Stimulated activated CD8-positive, alpha-beta memory T cell treated with anti-CD3 and anti-CD28 coated beads, Interleukin-2, amount 100 ng/mL, for 48 hours (primary cell): Measurements from ENCODE around the gene MAN1A1.

Experiments used
- DNase-seq, 2 donors: peaks; one replicate each; pipeline ENCODE4 v3.0.0-alpha.2; 2020; ENCODE audit warnings: low read depth in 2 of 2

The MAN1A1 gene

DNA sequence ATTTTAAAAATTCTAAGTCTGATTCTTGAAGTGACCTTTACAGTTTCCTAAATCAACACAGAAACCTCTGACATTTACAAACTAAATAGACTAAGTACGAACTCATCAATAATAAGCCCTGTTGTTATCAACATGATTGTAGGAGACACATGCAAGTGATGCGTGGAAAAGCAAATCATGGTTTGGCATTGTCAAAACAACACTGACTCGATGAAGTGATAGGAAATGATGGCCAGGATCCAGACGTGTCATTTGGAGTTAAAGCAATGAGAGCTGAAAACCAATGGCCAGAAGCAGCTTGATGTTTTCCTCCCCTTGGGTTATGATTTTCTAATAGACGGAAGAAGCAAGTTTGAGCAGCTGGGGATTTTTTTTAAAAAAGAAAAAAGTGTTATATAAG is 153.7 kb downstream of the MAN1A1 start:
- DNase-seq, result no peak

DNA sequence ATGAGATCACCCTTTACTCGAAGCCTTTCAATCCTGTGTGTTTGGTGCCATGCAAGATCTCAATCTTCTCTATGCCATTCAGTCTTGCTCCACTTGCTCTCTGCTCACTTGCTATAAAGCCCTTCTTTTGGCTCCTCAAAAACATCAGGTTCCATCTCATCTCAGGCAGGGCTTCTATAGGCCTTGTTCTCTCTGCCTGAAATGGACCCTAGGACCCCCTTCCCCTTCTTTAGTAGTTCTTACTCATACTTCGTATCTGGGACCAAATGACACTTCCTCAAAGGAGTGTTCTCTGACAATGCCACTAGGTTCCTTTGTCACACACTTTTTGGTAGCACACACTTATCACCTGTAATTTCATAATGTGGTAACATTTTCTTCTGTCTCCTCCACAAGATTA is 154.4 kb downstream of the MAN1A1 start:
- no peak for DNase-seq

GRCh38 chr6:119193707-119194106 is 155.9 kb downstream of the MAN1A1 start:
- DNase-seq, result no peak

DNA sequence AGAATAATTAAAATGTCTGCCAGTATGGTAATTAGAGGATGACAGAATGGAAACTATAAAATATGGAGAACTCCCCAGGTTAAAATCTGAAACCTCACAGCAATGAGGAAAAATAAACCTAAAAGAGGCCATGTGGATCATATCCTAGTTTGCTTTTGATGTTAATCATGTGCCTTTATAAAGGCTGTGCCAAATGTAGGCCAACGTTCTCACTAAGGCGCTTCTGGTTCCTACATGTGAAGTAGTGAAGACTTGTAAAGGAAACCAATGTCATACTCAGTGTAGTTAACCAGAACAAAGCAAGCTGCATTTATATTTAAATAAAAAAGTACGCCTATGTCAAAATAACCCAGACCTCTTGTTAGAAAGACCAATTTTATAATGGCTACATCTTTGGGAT is 157.4 kb downstream of the MAN1A1 start:
- no peak for DNase-seq

GRCh38 chr6:119190176-119190575 is 159.4 kb downstream of the MAN1A1 start:
- DNase-seq, result no peak

- no peak for DNase-seq
These were observed 160.1 kb downstream of the MAN1A1 start for GRCh38 chr6:119189498-119189897.

GRCh38 chr6:119187596-119187995 is 162.0 kb downstream of the MAN1A1 start:
- no peak for DNase-seq

- no peak for DNase-seq
These were observed 163.1 kb downstream of the MAN1A1 start for GRCh38 chr6:119186490-119186889.

DNA sequence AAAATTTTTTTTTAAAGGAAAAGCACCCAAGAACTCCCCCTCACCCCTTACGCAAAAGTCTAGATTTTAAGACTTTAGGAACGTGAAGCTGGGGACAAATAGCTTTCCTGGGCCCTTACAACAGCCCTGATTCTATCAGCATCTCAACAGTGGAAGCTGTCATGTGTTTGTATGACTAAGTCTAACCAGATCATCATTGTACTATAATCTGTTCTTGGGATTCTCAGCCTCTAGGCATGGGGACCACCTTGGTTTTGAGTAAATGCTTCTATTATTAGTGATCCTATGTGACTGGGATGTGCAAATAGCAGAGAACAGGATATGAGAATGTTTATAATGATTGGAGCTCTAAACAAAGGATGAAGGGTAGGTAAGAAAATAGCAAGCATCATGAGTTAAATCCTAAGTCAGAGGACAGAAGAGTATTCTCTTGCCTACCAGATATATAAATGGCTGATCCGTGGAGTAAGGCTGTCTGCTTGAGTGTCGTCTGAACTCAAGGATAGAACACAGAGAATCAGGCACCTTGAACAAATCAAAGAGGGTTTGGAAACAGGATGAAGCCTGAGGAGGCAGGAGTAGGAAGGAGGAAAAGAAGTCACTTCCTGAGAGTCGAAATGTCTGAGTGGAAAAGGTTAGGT is 165.4 kb downstream of the MAN1A1 start:
- DNase-seq, result no peak

DNA sequence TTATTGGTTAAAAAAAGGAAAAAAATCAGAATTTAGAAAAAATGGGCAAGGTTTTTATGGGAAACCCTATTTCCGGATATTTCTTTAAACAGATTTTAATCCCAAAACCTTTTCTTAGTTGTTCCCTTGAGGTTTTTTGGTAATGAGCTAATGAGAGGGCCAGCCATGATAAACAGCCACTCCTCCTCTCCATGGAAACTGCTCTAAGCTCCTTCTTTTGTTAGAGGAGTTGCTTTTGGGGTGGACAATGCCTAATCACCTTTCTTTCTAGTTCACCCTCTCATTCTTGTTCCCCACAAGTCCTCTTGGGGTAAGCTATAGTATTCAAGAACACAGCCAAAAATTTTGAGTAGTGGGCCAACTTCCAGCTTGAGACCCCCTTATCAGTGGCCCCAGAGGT is 166.1 kb downstream of the MAN1A1 start:
- no peak for DNase-seq

- no peak for DNase-seq
These were observed 166.7 kb downstream of the MAN1A1 start for GRCh38 chr6:119182875-119183274.

DNA sequence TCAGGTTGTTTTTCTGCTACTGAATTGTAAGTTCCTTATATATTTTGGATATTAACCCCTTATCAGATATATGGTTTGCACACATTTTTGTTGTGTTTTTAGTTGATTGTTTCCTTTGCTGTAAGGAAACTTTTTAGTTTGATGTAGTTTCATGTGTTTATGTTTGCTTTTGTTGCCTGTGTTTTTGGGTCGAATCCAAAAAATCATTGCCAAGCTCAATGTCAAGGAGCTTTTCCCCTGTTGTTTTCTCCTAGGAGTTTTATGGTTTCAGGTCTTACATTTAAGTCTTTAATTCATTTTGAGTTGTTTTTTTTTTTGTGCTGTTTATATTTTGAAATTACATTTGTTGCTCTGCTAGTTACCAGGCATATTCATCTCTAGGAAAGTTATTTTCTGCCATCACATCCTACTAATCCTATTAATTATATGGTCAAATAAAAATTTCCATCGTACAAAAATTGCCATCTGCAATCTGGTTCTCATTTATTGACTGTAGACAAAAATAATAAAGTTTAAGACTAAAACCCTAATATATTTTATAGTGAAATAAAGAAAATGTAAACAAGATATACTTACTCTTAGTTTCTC is 167.3 kb downstream of the MAN1A1 start:
- DNase-seq, result no peak

DNA sequence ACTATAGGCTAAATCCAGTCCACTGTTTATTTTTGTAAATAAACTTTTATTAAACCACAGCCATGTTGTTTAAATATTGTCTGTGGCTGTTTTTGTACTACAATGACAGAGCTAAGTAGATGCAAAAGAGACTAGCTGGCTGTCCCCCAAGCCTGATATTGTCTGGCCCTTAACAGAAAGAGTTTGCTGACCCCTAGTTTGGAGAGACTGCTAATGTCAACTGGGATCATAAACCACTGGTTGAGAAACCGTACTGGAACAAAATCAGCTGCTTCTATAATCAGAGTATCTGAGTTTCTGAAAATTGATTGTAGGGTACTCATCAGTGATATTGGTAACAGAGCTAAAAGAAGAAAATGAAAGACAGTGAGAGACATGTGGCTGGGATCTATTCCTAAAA is 168.5 kb downstream of the MAN1A1 start:
- no peak for DNase-seq

DNA sequence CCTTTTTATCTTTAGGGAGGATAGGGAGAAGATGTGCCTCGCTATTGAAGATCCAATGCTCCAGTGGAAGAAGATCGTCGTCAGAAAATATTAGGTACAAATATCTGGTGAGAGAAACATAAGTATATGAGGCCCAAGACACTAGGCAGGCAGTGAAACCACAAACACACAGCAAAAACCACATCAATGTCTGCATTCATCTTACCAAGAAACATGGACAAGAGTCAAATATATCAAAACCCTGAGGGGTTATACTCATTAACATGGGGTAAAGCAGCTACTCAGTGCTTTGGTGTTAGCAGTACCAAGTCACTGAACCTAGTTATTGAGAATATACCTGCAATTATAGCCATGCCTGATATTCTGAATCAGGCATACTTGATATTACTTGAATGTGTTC is 169.7 kb downstream of the MAN1A1 start:
- DNase-seq, result no peak

DNA sequence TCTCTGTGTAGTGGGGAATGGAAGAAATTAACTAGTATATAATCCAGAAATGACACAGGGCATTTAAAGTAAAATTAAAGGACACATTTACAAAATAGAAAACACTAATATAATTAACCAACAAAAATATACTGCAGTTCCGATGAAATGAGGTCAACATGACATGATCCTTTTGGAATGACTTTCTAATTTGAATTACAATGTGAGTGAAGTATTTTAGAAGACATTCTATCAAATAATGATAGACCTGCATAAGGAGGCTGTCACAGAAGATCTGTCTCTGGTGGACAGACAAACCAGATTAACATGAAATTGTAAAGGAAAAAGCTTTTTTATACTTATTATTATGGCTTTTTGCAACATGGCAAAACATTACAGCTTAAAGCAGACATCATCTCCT is 170.5 kb downstream of the MAN1A1 start:
- no peak for DNase-seq

- no peak for DNase-seq
These were observed 173.1 kb downstream of the MAN1A1 start for GRCh38 chr6:119176445-119176844.

DNA sequence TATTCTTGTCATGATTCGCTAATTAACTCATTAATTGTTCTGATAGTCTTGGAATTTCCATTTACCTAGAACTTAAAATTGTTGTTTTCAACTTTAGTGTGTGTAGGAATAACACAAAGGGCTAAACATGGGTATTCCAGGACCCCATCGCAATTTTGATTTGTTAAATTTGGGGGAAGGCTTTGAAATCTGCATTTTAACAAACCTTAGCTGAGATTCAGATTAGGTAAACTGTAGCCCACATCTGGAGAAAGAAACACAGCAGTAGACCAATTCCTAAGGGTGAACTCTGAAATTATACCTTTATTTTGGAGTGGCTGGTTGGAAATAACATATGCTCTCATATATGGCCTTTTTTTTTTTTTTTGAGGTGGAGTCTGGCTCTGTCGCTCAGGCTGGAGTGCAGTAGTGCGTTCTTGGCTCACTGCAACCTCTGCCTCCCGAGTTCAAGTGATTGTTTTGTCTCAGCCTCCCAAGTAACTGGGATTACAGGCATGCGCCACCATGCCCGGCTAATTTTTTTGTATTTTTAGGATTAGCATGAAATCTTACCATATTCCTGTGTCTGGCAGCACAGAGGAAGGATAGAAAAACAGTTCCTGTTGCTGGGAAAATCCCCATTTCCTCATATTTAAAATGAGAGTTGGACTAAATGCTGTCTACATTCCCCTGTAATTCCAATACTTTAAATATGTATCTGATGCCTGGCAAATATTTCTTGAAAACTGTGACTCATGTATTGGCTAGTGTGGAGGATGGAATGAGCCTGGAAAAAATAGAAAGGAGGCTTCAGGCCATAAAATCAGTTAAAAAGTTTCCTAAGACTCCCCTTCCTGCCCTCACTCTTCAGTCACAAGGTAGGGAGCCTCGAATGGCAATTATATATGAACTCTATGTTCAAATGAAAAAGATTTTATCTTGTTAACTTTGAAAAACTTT is 174.4 kb downstream of the MAN1A1 start:
- DNase-seq, result no peak

DNA sequence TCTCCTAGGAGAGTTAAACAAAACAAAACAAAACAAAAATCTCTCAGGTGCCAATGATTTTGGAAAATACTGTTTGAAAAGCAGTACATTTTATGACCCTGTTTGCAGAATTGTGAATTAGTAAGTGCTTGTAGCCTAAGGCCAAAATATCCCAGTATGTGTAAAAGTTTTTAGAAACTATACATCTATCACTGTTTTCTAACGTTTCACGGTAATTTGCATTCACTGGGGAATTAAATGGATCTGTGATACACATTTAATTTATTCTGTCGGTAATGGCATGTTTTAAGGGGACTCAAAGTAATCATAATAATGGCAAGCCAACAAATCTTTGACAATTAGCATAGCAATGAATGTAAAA is 175.5 kb downstream of the MAN1A1 start:
- no peak for DNase-seq

GRCh38 chr6:119173249-119174084 is 176.1 kb downstream of the MAN1A1 start:
- no peak for DNase-seq

GRCh38 chr6:119172824-119173223 is 176.7 kb downstream of the MAN1A1 start:
- no peak for DNase-seq

DNA sequence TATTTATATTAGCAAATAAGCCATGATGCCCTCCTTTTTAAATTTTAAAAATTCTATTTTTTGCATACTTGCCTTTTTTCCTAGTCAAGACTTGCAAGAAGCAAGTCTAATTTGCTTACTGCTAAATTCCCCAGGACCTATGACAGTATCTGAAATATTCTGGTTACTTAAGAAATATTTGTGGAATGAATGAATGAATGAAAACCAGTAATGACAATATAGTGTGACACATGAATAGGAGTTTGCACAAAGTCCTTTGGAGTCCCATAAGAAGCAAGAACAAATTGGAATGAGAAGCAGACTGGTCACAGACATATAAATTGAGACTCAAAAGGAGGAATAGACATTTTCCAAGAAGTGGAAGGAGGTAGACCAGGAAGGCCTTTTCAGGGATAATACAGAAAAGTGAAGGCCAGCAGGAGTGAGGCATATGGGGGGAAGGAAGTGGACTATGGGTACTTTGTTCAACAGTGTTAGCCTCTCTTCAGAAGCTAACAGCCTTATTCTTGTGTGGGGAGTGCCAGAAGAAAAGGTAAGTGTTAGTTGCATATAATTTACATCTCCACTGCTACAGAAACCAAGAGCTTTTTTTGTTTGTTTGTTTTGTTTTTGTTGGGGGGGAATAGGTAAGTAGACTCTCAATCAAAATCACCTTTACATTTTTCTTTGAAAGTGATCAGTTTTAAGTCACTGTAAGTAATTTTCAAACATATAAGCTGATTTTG is 177.5 kb downstream of the MAN1A1 start:
- DNase-seq, result no peak
